Endothelial cell of umbilical vein (primary cell): ENCODE results near the gene NUP37.

Source experiments
- EZH2 ChIP-seq: IDR thresholded peaks from 2 replicates; pipeline ENCODE4 v1.6.1; 2012; ENCODE audit warnings: borderline replicate concordance, low read depth, mild to moderate bottlenecking, moderate library complexity, low read length, inconsistent platforms; ENCODE audit not compliant: severe bottlenecking
- TF ChIP-seq, protein P1 (sequence below), 2 donors: IDR thresholded peaks; 1 replicate in 1 of 2; 2 replicates in 1 of 2; pipeline ENCODE4 v1.5.1; 2011; ENCODE audit warnings: low read length in 2 of 2, mild to moderate bottlenecking in 2 of 2, moderate library complexity in 2 of 2, control low read depth in 1 of 2, inconsistent platforms in 1 of 2, low read depth in 1 of 2; ENCODE audit not compliant: insufficient read depth in 1 of 2; ENCODE audit errors: extremely low read depth in 1 of 2

DNA sequence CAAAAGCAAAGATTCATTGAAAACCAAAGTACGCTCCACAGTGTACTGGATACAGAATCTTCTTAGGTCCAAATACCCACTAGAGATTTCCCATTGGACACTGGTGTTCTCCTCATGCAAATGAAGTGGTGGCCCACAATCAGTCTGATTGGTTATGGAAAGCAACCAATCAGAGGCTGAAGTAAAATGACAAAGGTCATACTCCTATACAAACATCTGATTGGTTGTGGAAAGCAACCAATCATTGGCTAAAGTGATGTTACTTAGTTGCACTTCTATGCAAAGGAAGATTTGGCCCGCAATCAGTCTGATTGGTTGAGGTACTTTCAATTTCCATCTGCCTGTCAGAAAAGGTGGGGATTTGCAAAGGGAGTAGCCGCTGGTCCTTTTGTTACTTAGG, 56.8 kb downstream of the NUP37 start:
- TF ChIP-seq EZH2 = no peak
- TF ChIP-seq, protein P1, sequence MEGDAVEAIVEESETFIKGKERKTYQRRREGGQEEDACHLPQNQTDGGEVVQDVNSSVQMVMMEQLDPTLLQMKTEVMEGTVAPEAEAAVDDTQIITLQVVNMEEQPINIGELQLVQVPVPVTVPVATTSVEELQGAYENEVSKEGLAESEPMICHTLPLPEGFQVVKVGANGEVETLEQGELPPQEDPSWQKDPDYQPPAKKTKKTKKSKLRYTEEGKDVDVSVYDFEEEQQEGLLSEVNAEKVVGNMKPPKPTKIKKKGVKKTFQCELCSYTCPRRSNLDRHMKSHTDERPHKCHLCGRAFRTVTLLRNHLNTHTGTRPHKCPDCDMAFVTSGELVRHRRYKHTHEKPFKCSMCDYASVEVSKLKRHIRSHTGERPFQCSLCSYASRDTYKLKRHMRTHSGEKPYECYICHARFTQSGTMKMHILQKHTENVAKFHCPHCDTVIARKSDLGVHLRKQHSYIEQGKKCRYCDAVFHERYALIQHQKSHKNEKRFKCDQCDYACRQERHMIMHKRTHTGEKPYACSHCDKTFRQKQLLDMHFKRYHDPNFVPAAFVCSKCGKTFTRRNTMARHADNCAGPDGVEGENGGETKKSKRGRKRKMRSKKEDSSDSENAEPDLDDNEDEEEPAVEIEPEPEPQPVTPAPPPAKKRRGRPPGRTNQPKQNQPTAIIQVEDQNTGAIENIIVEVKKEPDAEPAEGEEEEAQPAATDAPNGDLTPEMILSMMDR (IDR thresholded peaks at IDR 0.05; ENCODE audit: extremely low read depth in 1 of 2, insufficient read depth in 1 of 2, low read depth in 1 of 2, low read length in 2 of 2) = no peak
